GM12872 (cell line): ENCODE results near the gene XPO5.

ENCODE experiments used
- CTCF ChIP-seq: IDR thresholded peaks from 3 replicates; pipeline ENCODE4 v1.5.1; 2011; ENCODE audit warnings: low read depth, mild to moderate bottlenecking, low read length, moderate library complexity; ENCODE audit not compliant: insufficient read depth

The XPO5 gene

GRCh38 chr6:43505718-43506117 lies 70.1 kb downstream of the XPO5 start:
- TF ChIP-seq CTCF = no peak

DNA sequence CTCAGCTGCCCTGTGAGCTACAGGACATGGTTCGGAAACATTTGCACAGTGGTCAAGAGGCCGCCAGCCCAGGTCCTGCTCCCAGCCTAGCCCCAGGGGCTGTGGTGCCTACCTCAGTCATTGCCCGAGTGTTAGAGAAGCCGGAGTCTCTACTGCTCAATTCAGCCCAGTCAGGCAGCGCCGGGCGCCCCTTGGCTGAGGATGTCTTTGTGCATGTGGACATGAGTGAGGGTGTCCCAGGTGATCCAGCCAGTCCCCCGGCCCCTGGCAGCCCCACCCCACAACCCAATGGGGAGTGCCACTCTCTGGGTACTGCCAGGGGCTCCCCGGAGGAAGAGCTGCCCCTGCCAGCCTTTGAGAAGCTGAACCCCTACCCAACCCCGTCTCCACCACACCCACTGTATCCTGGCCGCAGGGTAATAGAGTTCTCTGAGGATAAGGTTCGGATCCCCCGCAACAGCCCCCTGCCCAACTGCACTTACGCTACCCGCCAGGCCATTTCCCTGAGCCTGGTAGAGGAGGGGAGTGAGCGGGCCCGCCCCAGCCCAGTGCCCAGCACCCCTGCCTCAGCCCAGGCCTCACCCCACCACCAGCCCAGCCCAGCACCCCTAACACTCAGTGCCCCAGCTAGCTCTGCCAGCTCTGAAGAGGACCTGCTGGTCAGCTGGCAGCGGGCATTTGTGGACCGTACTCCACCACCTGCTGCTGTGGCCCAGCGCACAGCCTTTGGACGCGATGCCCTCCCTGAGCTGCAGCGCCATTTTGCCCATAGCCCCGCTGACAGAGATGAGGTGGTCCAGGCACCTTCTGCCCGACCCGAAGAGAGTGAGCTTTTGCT lies 70.9 kb downstream of the XPO5 start:
- TF ChIP-seq CTCF = no peak

- TF ChIP-seq CTCF = no peak
These were observed 72.4 kb downstream of the XPO5 start for GRCh38 chr6:43503443-43503842.

GRCh38 chr6:43502666-43503065 lies 73.2 kb downstream of the XPO5 start:
- no peak for TF ChIP-seq CTCF

- no peak for TF ChIP-seq CTCF
These were observed 74.9 kb downstream of the XPO5 start for GRCh38 chr6:43500921-43501320.

GRCh38 chr6:43499028-43499815 lies 76.6 kb downstream of the XPO5 start:
- TF ChIP-seq CTCF = no peak

GRCh38 chr6:43497689-43498088 lies 78.1 kb downstream of the XPO5 start:
- no peak for TF ChIP-seq CTCF
